GM20431 (cell line): ENCODE measurements around the gene ATG9B.

Experiments
- in situ Hi-C: fragments of 300-500 bp; cut with MseI, MboI; formaldehyde crosslinking; loops from one replicate; pipeline ENCODE4 v1.15.0; 2020; ENCODE audit warnings: low sequenced_read_pairs; ENCODE audit not compliant: unreplicated experiment

Gene ATG9B

DNA sequence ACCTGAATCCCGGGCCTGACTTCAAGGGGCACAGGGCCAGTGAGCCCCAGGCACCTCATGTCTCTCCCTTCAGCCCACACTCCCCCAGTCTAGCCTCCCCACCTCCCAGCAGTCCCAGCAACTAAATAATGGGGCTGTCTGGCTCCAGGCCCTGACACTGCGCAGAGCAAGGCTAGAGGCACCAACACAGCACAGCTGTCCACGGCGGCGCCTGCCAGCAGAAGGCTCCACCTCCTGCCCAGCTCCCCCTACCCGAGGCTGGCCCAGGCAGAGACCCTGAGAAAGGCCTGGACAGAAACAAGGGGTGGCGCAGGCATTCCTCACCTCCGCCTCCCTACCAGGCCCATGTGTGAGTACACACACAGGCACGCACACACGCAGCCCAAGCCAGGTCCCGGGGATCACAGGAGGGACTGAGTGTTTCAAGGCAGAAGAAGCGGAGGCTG is 52.2 kb downstream of the ATG9B start:
- in situ Hi-C loops = no loop called here

DNA sequence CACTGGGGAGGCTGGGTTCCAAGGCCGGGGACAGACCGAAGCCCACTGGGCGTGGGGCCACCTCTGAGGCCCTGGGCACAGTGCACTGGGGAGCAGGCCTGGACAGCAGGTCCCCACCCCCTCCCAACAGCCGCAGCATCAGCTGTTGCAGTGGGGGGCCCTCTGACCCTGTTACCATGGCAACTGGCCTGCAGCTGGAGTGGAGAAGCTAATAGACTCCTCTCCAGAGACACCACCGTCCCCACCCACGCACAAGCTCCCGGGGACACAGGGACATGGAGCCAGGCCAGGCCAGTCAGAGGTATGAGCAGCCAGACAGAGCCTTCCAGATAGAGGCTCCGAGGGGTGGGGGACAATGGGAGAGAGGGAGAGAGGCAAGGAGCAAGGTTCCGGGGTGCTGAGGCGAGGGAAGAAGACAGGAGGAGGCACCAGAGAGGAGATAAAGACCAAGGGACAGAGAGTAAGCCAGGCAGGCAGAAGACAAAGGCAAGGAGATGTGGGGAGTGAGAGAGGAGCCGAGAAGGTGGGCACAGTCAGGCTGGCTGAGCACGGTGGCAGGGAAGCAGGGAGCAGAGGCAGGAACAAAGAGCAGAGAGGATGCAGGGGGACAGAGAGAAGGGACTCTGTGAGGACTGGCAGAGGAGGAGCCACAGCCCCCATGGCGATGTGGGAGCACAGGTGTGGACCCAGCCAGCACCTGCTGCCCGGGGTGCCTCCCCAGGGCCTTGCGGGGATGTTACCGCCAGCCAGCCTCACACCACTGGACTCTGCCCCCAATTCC is 52.9 kb downstream of the ATG9B start:
- in situ Hi-C loops = no loop called here

DNA sequence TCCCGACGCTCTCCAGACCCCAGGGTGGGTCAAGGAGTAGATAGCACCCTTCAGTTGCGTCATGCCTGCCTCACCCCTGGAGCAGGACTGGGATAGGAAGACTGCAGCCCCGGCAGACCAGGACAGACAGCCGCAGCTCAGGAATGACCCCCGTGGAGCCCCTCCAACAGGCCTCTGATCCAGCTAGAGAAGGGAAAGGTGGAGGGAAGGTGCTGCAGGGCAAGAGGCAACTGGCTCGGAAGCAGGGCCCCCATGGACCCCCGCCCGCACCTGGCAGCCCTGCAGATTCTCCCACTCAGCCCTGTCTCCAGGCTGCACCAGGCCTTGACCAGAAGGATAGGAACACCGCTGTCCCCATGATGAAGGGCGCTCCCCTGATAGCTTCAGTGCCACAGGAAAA is 53.9 kb downstream of the ATG9B start:
- in situ Hi-C loops = no loop called here

DNA sequence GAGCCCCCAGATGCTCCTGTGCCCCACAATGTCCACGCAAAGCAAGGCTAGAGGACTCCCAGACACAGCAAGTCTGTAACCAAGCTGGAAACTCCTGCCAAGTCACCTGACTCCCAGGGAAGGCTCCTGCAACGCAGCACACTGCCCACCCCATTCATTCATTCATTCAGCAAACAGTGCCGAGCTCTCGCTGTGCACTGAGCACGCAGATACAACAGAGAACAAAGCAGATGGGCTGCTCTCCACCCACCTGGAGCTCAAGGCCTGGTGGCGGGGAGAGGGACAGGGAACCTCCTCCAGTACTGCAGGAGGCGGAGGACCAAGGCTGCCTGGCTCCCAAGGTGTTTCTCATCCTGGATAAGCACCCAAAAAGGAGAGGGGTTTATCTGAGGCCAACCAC is 54.8 kb downstream of the ATG9B start:
- in situ Hi-C loops = no loop called here

DNA sequence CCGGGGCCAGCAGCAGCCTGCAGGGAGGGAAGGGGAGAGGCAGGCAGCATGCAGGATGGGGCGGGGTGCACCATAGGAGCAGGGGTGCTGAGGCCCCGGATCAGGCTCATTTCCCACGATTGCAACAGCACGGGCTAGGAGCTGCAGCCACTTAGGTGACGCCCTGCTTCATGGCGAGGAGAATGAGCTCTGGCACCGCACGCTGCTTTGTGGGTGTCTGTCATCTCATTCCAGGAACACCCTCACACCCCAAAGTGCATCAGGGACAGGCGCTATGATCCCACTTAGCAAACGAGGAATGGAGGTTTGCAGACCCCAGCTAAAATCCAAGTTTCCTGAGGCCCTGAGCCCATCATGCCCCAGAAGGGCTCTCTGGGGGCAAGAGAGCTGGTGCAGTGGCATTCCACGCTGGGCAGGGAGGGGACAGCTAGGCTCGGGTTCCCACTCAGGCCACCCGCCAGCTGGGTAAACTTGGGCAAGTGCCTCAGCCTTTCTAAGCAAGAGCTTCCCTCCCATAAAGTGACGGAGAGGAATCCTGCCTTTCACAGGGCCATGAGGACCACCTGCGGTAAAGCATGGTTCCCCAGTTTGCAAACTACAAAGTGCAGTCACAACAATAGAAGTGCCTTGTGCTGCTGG is 55.4 kb downstream of the ATG9B start:
- in situ Hi-C loops = no loop called here

GRCh38 chr7:150968056-150968733 is 56.1 kb downstream of the ATG9B start:
- in situ Hi-C loops = no loop called here

DNA sequence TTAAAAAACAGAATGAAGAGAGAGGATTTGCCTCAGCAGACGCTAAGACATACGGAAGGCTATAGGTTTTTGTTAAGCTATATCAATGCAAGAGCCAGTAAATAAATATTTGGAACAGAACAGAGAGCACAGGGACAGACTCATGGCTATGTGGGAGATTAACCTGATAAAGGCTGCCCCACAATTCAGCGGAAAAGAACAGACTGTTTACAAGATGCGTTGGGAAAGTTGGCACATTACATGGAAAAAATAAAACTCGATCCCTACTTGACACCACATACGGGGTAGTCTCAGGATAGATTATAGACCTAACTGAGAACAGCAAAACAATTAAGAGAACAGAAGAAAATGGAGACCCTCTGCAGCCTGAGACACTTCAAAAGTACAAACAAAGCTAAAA is 56.9 kb downstream of the ATG9B start:
- in situ Hi-C loops = no loop called here

- in situ Hi-C loops = no loop called here
Measured at GRCh38 chr7:150966002-150966401, 58.3 kb downstream of the ATG9B start.

DNA sequence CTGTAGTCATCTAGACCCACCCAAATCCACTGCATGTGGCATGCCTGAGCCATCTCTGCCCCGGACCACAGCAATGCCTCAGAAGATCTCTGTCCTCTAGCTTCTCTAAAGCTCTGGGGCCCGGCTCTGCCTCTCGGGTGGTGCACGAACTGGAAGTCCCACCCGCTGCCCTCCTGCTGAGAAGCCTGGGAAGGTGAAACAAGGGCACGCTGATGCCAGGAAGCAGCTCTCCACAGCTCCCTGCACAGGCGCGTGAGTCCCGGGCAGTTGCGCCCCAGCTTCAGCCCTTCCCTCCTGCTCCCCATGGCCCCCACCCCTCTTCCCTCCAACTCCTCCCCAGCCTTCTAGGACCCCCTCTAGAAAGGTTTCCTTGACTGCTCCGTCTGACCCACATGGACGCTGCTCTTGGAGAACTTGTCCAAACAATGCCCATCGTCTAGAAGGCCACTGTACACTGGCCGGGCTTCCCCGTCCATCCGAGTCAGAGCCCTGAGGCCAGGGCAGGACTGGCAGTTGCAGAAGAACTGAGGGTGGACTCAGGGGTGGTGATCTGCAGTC is 58.9 kb downstream of the ATG9B start:
- in situ Hi-C loops = no loop called here
